ENCODE measurements around the gene LSP1.
A peak's percentile ranks its signal among the peaks of the same experiment; 100 is the strongest.
"Not testable (repeated sequence)": the region's sequence is repeated elsewhere in the genome, so short reads cannot be mapped to it uniquely, and the experiment has no call there.

The LSP1 gene

GRCh38 chr11:1872267-1872985, 19.5 kb downstream of the LSP1 start:
- peaks cover 63% of the 10 kb centered on the region for H3K4me1 ChIP-seq (ENCODE audit: control insufficient read depth, insufficient read depth, low read length)
- H3K36me3 ChIP-seq (ENCODE audit: insufficient read depth, low read length), result peaks cover 5% of the 10 kb centered on the region
- no peaks in the 10 kb centered on the region for H3K27me3 ChIP-seq (ENCODE audit: control insufficient read depth, insufficient read depth, low read length)
- H3K9ac ChIP-seq (ENCODE audit: low read depth, low read length), result peak overlapping the region; percentile 88
- peak overlapping the region; percentile 89 for H3K4me2 ChIP-seq (ENCODE audit: low read length)
- no peaks in the 10 kb centered on the region for H3K9me3 ChIP-seq (replicated peaks; ENCODE audit: low read length)
- peak overlapping the region; percentile 94 for H3K4me3 ChIP-seq (ENCODE audit: low read length)

GRCh38 chr11:1873048-1873812, 20.3 kb downstream of the LSP1 start:
- Histone ChIP-seq H3K9ac (ENCODE audit: low read depth, low read length) (peak overlapping the region; percentile 88), H3K4me2 (ENCODE audit: low read length) (peak overlapping the region; percentile 89), H3K4me1 (ENCODE audit: control insufficient read depth, insufficient read depth, low read length) (peaks cover 64% of the 10 kb centered on the region), H3K4me3 (ENCODE audit: low read length) (peak overlapping the region; percentile 94), H3K27me3 (ENCODE audit: control insufficient read depth, insufficient read depth, low read length) (no peaks in the 10 kb centered on the region), H3K36me3 (ENCODE audit: insufficient read depth, low read length) (peaks cover 5% of the 10 kb centered on the region), H3K9me3 (replicated peaks; ENCODE audit: low read length) (no peaks in the 10 kb centered on the region)

GRCh38 chr11:1873813-1874150, 20.9 kb downstream of the LSP1 start:
- H3K4me1 ChIP-seq (ENCODE audit: control insufficient read depth, insufficient read depth, low read length), result peaks cover 64% of the 10 kb centered on the region

GRCh38 chr11:1874441-1875092, 21.7 kb downstream of the LSP1 start:
- H3K9me3 ChIP-seq (replicated peaks; ENCODE audit: low read length); H3K36me3 ChIP-seq (ENCODE audit: insufficient read depth, low read length); H3K27me3 ChIP-seq (ENCODE audit: control insufficient read depth, insufficient read depth, low read length): not testable (repeated sequence)
- H3K9ac ChIP-seq (ENCODE audit: low read depth, low read length), result peak overlapping the region; percentile 62
- peak overlapping the region; percentile 59 for H3K4me3 ChIP-seq (ENCODE audit: low read length)
- H3K4me1 ChIP-seq (ENCODE audit: control insufficient read depth, insufficient read depth, low read length), result peaks cover 64% of the 10 kb centered on the region
- H3K4me2 ChIP-seq (ENCODE audit: low read length), result peak overlapping the region; percentile 79

More at GRCh38 chr11:1873813-1874150, 20.9 kb downstream of the LSP1 start:
- H3K9me3 ChIP-seq (replicated peaks; ENCODE audit: low read length); H3K27me3 ChIP-seq (ENCODE audit: control insufficient read depth, insufficient read depth, low read length); H3K36me3 ChIP-seq (ENCODE audit: insufficient read depth, low read length): not testable (repeated sequence)
- Histone ChIP-seq H3K9ac (ENCODE audit: low read depth, low read length) (peak overlapping the region; percentile 88), H3K4me3 (ENCODE audit: low read length) (peak overlapping the region; percentile 94), H3K4me2 (ENCODE audit: low read length) (peak overlapping the region; percentile 89)

- Histone ChIP-seq H3K9ac (ENCODE audit: low read depth, low read length) (peak overlapping the region; percentile 62), H3K4me2 (ENCODE audit: low read length) (peak overlapping the region; percentile 79), H3K4me3 (ENCODE audit: low read length) (peak overlapping the region; percentile 59), H3K36me3 (ENCODE audit: insufficient read depth, low read length) (peaks cover 14% of the 10 kb centered on the region), H3K4me1 (ENCODE audit: control insufficient read depth, insufficient read depth, low read length) (peaks cover 68% of the 10 kb centered on the region), H3K9me3 (replicated peaks; ENCODE audit: low read length) (no peaks in the 10 kb centered on the region), H3K27me3 (ENCODE audit: control insufficient read depth, insufficient read depth, low read length) (no peaks in the 10 kb centered on the region)
Measured at GRCh38 chr11:1875093-1875850, 22.4 kb downstream of the LSP1 start.

GRCh38 chr11:1875851-1876301, 23.0 kb downstream of the LSP1 start:
- H3K9me3 ChIP-seq (replicated peaks; ENCODE audit: low read length); H3K27me3 ChIP-seq (ENCODE audit: control insufficient read depth, insufficient read depth, low read length): not testable (repeated sequence)
- peaks cover 18% of the 10 kb centered on the region for H3K36me3 ChIP-seq (ENCODE audit: insufficient read depth, low read length)
- peak overlapping the region; percentile 59 for H3K4me3 ChIP-seq (ENCODE audit: low read length)
- H3K4me1 ChIP-seq (ENCODE audit: control insufficient read depth, insufficient read depth, low read length), result peaks cover 68% of the 10 kb centered on the region
- peak overlapping the region; percentile 79 for H3K4me2 ChIP-seq (ENCODE audit: low read length)
- peak overlapping the region; percentile 62 for H3K9ac ChIP-seq (ENCODE audit: low read depth, low read length)

GRCh38 chr11:1876361-1877063, 23.6 kb downstream of the LSP1 start:
- H3K4me2 ChIP-seq (ENCODE audit: low read length), result peak overlapping the region; percentile 79
- H3K36me3 ChIP-seq (ENCODE audit: insufficient read depth, low read length), result peaks cover 25% of the 10 kb centered on the region
- no peaks in the 10 kb centered on the region for H3K27me3 ChIP-seq (ENCODE audit: control insufficient read depth, insufficient read depth, low read length)
- peaks cover 73% of the 10 kb centered on the region for H3K4me1 ChIP-seq (ENCODE audit: control insufficient read depth, insufficient read depth, low read length)
- no peaks in the 10 kb centered on the region for H3K9me3 ChIP-seq (replicated peaks; ENCODE audit: low read length)
- H3K9ac ChIP-seq (ENCODE audit: low read depth, low read length), result peak overlapping the region; percentile 62
- H3K4me3 ChIP-seq (ENCODE audit: low read length), result peak overlapping the region; percentile 59

- Histone ChIP-seq H3K4me1 (ENCODE audit: control insufficient read depth, insufficient read depth, low read length) (peaks cover 82% of the 10 kb centered on the region), H3K9me3 (replicated peaks; ENCODE audit: low read length) (no peaks in the 10 kb centered on the region), H3K4me2 (ENCODE audit: low read length) (peak overlapping the region; percentile 73), H3K36me3 (ENCODE audit: insufficient read depth, low read length) (peaks cover 33% of the 10 kb centered on the region), H3K27me3 (ENCODE audit: control insufficient read depth, insufficient read depth, low read length) (no peaks in the 10 kb centered on the region), H3K4me3 (ENCODE audit: low read length) (peak overlapping the region; percentile 48), H3K9ac (ENCODE audit: low read depth, low read length) (peak overlapping the region; percentile 62)
Measured at GRCh38 chr11:1877211-1878136, 24.6 kb downstream of the LSP1 start.

- Histone ChIP-seq H3K4me2 (ENCODE audit: low read length) (peak overlapping the region; percentile 73), H3K4me1 (ENCODE audit: control insufficient read depth, insufficient read depth, low read length) (peaks cover 82% of the 10 kb centered on the region), H3K9ac (ENCODE audit: low read depth, low read length) (peak overlapping the region; percentile 62), H3K27me3 (ENCODE audit: control insufficient read depth, insufficient read depth, low read length) (no peaks in the 10 kb centered on the region), H3K9me3 (replicated peaks; ENCODE audit: low read length) (no peaks in the 10 kb centered on the region), H3K36me3 (ENCODE audit: insufficient read depth, low read length) (peaks cover 42% of the 10 kb centered on the region), H3K4me3 (ENCODE audit: low read length) (no peak overlapping the region)
Measured at GRCh38 chr11:1878137-1879031, 25.5 kb downstream of the LSP1 start.
